ENCODE measurements around the gene CLK4. TPM values are rescaled to one million over a fixed set of nuclear protein-coding genes. Genes with fewer than 3 reads are reported as not detected.
"Not testable (repeated sequence)": the region's sequence is repeated elsewhere in the genome, so short reads cannot be mapped to it uniquely, and the experiment has no call there.

Gene CLK4
- total and polyA plus RNA-seq, 5 donors from 2014 or later: 12.5 to 86.4 (median 19.1) TPM

DNA sequence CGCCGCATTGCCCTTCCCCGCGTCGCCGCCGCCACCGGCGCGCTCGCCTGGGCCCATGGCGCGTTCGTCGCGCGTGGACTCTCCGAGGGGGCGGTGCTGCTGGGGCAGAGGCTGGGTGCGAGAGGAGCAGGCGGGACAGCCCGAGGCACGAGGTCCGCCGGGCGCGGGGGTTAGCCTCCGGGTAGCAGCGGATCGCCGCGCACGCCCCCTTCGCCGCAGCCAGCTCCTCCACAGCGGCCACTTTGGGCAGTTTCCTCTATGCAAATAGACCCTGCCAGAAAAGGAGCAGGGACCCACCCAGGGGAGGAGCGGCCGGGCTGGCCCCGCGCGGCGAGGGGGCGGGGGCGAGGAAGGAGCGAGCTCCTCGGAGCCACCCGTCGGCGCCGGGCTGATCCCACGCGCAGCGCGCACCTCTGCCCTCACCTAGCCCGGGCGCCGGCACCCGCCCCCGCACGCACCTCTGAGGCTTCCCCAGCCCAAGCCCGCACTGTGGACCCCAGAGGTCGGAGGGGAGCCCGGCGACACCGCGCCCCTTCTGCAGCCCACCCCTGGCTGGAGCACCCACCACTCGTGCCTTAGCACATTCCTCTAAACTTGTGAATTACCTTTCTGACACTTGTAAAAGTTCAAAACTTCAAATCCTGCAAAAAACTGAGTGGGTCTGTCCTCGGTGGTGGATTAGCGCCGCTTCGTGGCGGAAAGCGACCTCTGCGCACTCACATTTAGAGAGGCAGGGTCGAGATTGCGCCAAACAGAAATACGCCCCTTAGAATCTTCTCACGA, 36.5 kb downstream of the CLK4 start, which contains the start of gene COL23A1:
Gene COL23A1 (minus strand): TSS at position 253 of the 783 bp plus-strand sequence.
- peak; percentile 43 to 58 for ATAC-seq (ENCODE audit: low read depth in 2 of 2)
- H3K27me3 ChIP-seq (ENCODE audit: control insufficient read depth, insufficient read depth, low read length): peaks cover 15% of the 10 kb centered on the region
- peak within 1 kb of the TSS; percentile 53 to 86 (median 79) for H3K4me3 Mint-ChIP-seq

DNA sequence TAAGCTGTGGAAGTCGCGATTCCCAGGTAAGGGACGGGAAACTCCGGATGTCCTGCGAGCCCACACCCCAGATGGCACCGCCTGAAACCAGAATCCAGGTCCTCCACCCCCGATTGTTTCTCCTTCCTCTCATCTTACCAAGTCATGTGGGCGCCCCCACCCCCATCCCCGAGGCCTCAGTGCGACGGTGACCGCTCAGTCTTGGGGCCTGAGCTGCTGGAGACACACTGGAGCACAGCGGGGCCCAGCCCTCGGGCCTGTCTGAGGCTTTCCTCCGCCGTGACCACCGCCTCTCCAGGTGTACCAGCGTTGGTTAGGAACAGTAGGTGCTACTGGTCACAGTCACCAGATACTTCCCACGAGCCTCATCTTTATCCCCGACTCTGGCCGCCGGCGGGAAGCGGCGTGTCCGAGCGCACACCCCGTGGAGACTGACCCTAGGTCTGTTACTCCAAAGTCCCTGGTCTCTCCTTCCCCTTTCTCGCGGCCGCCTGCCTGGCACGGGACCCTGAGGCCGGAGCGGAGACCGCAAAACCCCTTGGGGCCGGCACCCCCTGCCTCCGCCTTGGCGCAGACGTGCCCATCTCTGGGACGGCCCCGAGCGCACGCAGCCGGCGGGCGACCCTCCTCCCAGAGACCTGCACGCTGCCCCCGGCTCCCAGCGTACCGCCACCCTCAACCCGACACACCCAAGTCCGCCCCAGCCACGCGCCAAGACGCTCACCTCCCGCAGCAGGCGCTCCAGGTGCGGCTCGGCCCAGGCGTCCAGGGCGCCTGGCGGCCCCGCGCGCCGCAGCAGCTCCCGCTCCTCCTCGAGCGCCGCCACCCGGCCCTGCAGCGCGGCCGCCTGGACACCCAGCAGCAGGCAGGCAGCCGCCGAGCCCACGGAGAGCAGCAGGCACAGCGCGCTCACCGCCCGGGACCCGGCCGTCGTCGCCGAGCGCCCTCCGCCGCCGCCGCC, 37.4 kb downstream of the CLK4 start:
- H3K4me1 Mint-ChIP-seq: peaks cover 0 to 13% (median 1%) of the 10 kb centered on the region in 4 donors
- DNase-seq: peak in 1 of 3 donors; percentile 8

More for the DNA sequence above, 36.5 kb downstream of the CLK4 start, which contains the start of gene COL23A1:
- no peak within 1 kb of the TSS for H3K4me3 ChIP-seq (ENCODE audit: low read depth, low read length)
- H3K9me3 ChIP-seq (ENCODE audit: control insufficient read depth in 2 of 2, low read length in 2 of 2): peaks cover 14 to 15% of the 10 kb centered on the region in 2 experiments
- Mint-ChIP-seq H3K36me3 (peaks cover 3% of the 10 kb centered on the region), H3K4me1 (peaks cover 0 to 13% (median 1%) of the 10 kb centered on the region in 4 donors), H3K9me3 (peaks cover 0 to 16% (median 10%) of the 10 kb centered on the region in 7 donors), H3K27ac (no peak within 1 kb of the TSS), H3K27me3 (peaks cover 51% of the 10 kb centered on the region)
- H3K27ac ChIP-seq (ENCODE audit: insufficient read depth, low read length, poor library complexity, severe bottlenecking): no peak within 1 kb of the TSS
- H3K36me3 ChIP-seq (ENCODE audit: control insufficient read depth, insufficient read depth, low read length): no peaks in the 10 kb centered on the region
- peaks cover 13% of the 10 kb centered on the region for H3K4me1 ChIP-seq (ENCODE audit: control insufficient read depth, insufficient read depth, low read length, poor library complexity, severe bottlenecking)
- DNase-seq: peak in 2 of 3 donors; percentile 9 to 40

DNA sequence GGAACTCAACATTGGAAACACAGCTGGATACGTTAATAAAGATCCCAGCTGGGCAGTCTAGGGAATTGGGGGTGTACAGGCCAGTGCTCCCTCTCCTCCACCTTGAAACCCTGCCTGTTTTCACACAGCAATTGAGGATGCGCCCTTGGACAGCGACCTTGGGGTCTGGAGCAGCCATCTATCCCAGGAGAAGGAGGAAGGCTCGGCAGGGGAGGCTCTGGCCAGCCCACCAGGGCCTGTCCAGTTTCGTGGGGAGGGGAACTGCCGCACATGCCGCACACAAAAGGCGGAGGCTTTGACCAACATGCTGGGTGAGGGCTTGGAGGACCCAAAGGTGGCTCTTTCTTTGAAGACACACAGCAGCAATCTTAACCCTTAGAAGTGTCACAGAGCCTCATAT, 38.1 kb downstream of the CLK4 start:
- Histone ChIP-seq H3K27me3 (ENCODE audit: control insufficient read depth, insufficient read depth, low read length) (peaks cover 15% of the 10 kb centered on the region), H3K4me1 (ENCODE audit: control insufficient read depth, insufficient read depth, low read length, poor library complexity, severe bottlenecking) (peaks cover 13% of the 10 kb centered on the region), H3K27ac (ENCODE audit: insufficient read depth, low read length, poor library complexity, severe bottlenecking) (no peak overlapping the region), H3K36me3 (ENCODE audit: control insufficient read depth, insufficient read depth, low read length) (no peaks in the 10 kb centered on the region), H3K4me3 (ENCODE audit: low read depth, low read length) (no peak overlapping the region), H3K9me3 (ENCODE audit: control insufficient read depth in 2 of 2, low read length in 2 of 2) (no peaks in the 10 kb centered on the region)
- peaks cover 3% of the 10 kb centered on the region for H3K36me3 Mint-ChIP-seq
- peak overlapping the region in 2 of 4 donors; percentile 55 to 70 for H3K4me3 Mint-ChIP-seq
- peaks cover 0 to 8% (median 0%) of the 10 kb centered on the region in 7 donors for H3K9me3 Mint-ChIP-seq
- H3K27me3 Mint-ChIP-seq: peaks cover 51% of the 10 kb centered on the region
- DNase-seq: no peak
- H3K27ac Mint-ChIP-seq: no peak overlapping the region
- no peak for ATAC-seq (ENCODE audit: low read depth in 2 of 2)
- peaks cover 0 to 13% (median 1%) of the 10 kb centered on the region in 4 donors for H3K4me1 Mint-ChIP-seq

More for the DNA sequence above, 37.4 kb downstream of the CLK4 start:
- Mint-ChIP-seq H3K4me3 (peak overlapping the region in 2 of 4 donors; percentile 55 to 70), H3K9me3 (peaks cover 0 to 10% (median 3%) of the 10 kb centered on the region in 7 donors), H3K36me3 (peaks cover 3% of the 10 kb centered on the region), H3K27ac (no peak overlapping the region), H3K27me3 (peaks cover 51% of the 10 kb centered on the region)
- Histone ChIP-seq H3K9me3 (ENCODE audit: control insufficient read depth in 2 of 2, low read length in 2 of 2) (peaks cover 5 to 6% of the 10 kb centered on the region in 2 experiments), H3K4me3 (ENCODE audit: low read depth, low read length) (no peak overlapping the region), H3K27ac (ENCODE audit: insufficient read depth, low read length, poor library complexity, severe bottlenecking) (no peak overlapping the region), H3K4me1 (ENCODE audit: control insufficient read depth, insufficient read depth, low read length, poor library complexity, severe bottlenecking) (peaks cover 13% of the 10 kb centered on the region), H3K27me3 (ENCODE audit: control insufficient read depth, insufficient read depth, low read length) (peaks cover 15% of the 10 kb centered on the region), H3K36me3 (ENCODE audit: control insufficient read depth, insufficient read depth, low read length) (no peaks in the 10 kb centered on the region)
- ATAC-seq (ENCODE audit: low read depth in 2 of 2): peak in 1 of 2 donors; percentile 13

DNA sequence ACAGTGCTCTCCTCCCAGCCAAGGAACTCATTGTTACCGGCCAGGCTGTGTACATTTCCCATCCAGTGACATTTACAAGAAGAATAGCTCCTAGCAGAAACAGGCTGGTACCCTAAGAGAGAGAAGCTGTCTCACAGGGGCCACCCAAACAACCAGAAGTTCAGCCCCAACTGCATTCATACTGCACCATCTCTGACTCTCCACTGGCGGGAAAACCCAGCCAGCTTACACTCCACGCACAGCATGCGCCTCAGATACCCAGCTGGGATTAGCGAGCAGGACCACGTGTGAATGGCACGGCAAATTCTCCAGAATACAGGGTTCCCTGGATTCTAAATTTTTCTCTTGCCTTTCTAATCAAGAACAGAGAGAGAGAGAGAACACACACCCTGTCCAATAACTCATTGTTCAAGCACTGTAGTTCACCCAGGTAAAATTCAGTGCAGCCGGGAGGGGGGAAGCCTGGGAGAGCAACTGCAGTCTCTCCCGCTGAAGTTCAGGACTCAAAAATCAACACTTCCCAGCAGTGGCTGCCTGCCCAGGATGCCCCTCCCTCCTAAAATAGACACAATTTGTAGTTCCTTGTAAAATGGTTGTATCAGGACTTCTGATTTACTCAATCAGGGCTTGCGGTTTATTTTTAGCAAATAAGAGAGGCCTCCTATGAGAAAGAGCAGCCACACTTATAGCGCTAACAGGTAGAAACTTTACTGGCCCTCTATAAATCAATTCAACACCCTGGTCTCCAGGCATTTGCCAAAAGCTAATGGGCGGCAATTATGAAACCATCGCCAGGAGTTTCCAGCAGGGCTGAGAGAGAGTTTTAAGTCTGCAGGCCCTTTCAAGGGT, 38.9 kb downstream of the CLK4 start:
- ATAC-seq (ENCODE audit: low read depth in 2 of 2) (no peak), DNase-seq (no peak)
- Mint-ChIP-seq H3K9me3 (peaks cover 0 to 6% (median 0%) of the 10 kb centered on the region in 7 donors), H3K4me1 (peaks cover 0 to 13% (median 1%) of the 10 kb centered on the region in 4 donors), H3K27ac (no peak overlapping the region), H3K27me3 (peaks cover 51% of the 10 kb centered on the region), H3K36me3 (peaks cover 3% of the 10 kb centered on the region), H3K4me3 (peak overlapping the region in 2 of 4 donors; percentile 45 to 66)
- no peaks in the 10 kb centered on the region for H3K36me3 ChIP-seq (ENCODE audit: control insufficient read depth, insufficient read depth, low read length)
- peaks cover 15% of the 10 kb centered on the region for H3K27me3 ChIP-seq (ENCODE audit: control insufficient read depth, insufficient read depth, low read length)
- H3K4me1 ChIP-seq (ENCODE audit: control insufficient read depth, insufficient read depth, low read length, poor library complexity, severe bottlenecking): peaks cover 13% of the 10 kb centered on the region
- no peaks in the 10 kb centered on the region for H3K9me3 ChIP-seq (ENCODE audit: control insufficient read depth in 2 of 2, low read length in 2 of 2)
- no peak overlapping the region for H3K27ac ChIP-seq (ENCODE audit: insufficient read depth, low read length, poor library complexity, severe bottlenecking)
- no peak overlapping the region for H3K4me3 ChIP-seq (ENCODE audit: low read depth, low read length)

DNA sequence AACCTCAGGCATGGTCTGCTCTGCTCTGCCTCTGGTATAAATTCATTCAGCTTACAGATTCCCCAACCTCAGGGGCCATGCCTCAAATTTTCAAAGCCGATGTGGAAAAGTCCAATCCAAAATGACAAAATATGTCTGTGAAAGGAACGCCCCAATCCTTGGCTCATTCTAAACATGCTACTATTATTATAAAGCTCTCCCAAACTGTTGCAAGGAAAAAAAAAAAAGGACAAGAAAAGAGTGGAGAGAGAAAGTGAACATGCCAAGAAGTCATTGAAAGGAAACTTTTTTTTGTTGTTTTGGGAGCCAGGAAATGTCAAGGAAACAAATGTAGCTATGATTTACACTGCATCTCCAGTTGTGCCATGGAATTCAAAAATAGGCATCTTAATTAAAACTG, 40.5 kb downstream of the CLK4 start:
- Histone ChIP-seq H3K36me3 (ENCODE audit: control insufficient read depth, insufficient read depth, low read length) (no peaks in the 10 kb centered on the region), H3K9me3 (ENCODE audit: control insufficient read depth in 2 of 2, low read length in 2 of 2) (no peaks in the 10 kb centered on the region), H3K27ac (ENCODE audit: insufficient read depth, low read length, poor library complexity, severe bottlenecking) (no peak overlapping the region), H3K27me3 (ENCODE audit: control insufficient read depth, insufficient read depth, low read length) (peaks cover 12% of the 10 kb centered on the region), H3K4me3 (ENCODE audit: low read depth, low read length) (no peak overlapping the region), H3K4me1 (ENCODE audit: control insufficient read depth, insufficient read depth, low read length, poor library complexity, severe bottlenecking) (peaks cover 13% of the 10 kb centered on the region)
- DNase-seq: no peak
- H3K4me1 Mint-ChIP-seq: peaks cover 0 to 12% (median 1%) of the 10 kb centered on the region in 4 donors
- no peak overlapping the region for H3K4me3 Mint-ChIP-seq
- H3K36me3 Mint-ChIP-seq: no peaks in the 10 kb centered on the region
- H3K9me3 Mint-ChIP-seq: peaks cover 0 to 2% (median 0%) of the 10 kb centered on the region in 7 donors
- H3K27ac Mint-ChIP-seq: no peak overlapping the region
- no peak for ATAC-seq (ENCODE audit: low read depth in 2 of 2)
- peaks cover 50% of the 10 kb centered on the region for H3K27me3 Mint-ChIP-seq

DNA sequence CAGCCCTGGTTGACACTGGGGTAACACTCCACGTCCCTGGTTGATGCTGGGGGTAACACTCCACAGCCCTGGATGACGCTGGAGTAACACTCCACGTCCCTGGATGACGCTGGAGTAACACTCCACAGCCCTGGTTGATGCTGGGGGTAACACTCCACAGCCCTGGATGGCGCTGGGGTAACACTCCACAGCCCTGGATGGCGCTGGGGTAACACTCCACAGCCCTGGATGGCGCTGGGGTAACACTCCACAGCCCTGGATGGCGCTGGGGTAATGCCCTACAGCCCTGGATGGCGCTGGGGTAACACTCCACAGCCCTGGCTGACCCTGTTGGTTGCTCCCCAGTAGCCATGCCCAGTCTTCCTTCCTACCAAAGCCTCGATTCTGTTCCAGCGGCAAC, 41.4 kb downstream of the CLK4 start:
- H3K4me1 ChIP-seq (ENCODE audit: control insufficient read depth, insufficient read depth, low read length, poor library complexity, severe bottlenecking); H3K27ac Mint-ChIP-seq; H3K36me3 ChIP-seq (ENCODE audit: control insufficient read depth, insufficient read depth, low read length); H3K36me3 Mint-ChIP-seq; H3K4me3 Mint-ChIP-seq; H3K9me3 ChIP-seq (ENCODE audit: control insufficient read depth in 2 of 2, low read length in 2 of 2); H3K27me3 ChIP-seq (ENCODE audit: control insufficient read depth, insufficient read depth, low read length); H3K4me3 ChIP-seq (ENCODE audit: low read depth, low read length); H3K4me1 Mint-ChIP-seq; H3K27ac ChIP-seq (ENCODE audit: insufficient read depth, low read length, poor library complexity, severe bottlenecking); H3K9me3 Mint-ChIP-seq: not testable (repeated sequence)
- peaks cover 40% of the 10 kb centered on the region for H3K27me3 Mint-ChIP-seq
- DNase-seq (peak in 2 of 3 donors; percentile 29 to 35), ATAC-seq (ENCODE audit: low read depth in 2 of 2) (peak; percentile 50 to 71)

DNA sequence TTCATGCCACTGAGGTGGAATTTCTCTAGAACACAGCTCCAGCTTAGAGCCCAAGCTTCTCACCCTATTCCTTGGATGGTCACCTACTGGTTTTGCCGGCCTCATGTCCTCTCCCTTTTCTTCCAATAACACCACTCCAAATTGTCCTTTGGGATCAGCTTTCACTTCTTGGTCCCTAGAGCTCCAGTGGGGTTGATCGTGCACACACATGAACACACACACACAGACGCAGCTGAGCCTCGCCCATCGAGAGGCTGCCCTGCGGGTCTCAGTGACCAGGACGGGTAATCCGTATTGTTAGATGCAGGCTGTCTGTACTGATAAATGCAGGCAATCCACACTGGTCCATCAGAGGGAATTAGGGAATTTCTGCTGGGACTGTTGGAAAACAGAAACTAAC, 43.6 kb downstream of the CLK4 start:
- Mint-ChIP-seq H3K27ac (no peak overlapping the region), H3K9me3 (peaks cover 0 to 2% (median 0%) of the 10 kb centered on the region in 7 donors), H3K4me3 (no peak overlapping the region), H3K4me1 (no peaks in the 10 kb centered on the region), H3K36me3 (no peaks in the 10 kb centered on the region), H3K27me3 (peaks cover 36% of the 10 kb centered on the region)
- peaks cover 5% of the 10 kb centered on the region for H3K27me3 ChIP-seq (ENCODE audit: control insufficient read depth, insufficient read depth, low read length)
- no peak overlapping the region for H3K4me3 ChIP-seq (ENCODE audit: low read depth, low read length)
- H3K36me3 ChIP-seq (ENCODE audit: control insufficient read depth, insufficient read depth, low read length): no peaks in the 10 kb centered on the region
- DNase-seq (no peak), ATAC-seq (ENCODE audit: low read depth in 2 of 2) (no peak)
- H3K27ac ChIP-seq (ENCODE audit: insufficient read depth, low read length, poor library complexity, severe bottlenecking): no peak overlapping the region
- H3K4me1 ChIP-seq (ENCODE audit: control insufficient read depth, insufficient read depth, low read length, poor library complexity, severe bottlenecking): no peaks in the 10 kb centered on the region
- no peaks in the 10 kb centered on the region for H3K9me3 ChIP-seq (ENCODE audit: control insufficient read depth in 2 of 2, low read length in 2 of 2)
